ENCODE measurements around the gene DAPK1.

DAPK1 gene

DNA sequence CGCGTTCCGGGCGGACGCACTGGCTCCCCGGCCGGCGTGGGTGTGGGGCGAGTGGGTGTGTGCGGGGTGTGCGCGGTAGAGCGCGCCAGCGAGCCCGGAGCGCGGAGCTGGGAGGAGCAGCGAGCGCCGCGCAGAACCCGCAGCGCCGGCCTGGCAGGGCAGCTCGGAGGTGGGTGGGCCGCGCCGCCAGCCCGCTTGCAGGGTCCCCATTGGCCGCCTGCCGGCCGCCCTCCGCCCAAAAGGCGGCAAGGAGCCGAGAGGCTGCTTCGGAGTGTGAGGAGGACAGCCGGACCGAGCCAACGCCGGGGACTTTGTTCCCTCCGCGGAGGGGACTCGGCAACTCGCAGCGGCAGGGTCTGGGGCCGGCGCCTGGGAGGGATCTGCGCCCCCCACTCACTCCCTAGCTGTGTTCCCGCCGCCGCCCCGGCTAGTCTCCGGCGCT is at the start of gene DAPK1:
Gene DAPK1, plus strand, starts transcription at position 264 of the 442 bp plus-strand sequence. CDS start 1,211 bp downstream, outside the sequence.
- peak; percentile 23 for DNase-seq (ENCODE audit: low read depth)
- TF ChIP-seq, protein P1, sequence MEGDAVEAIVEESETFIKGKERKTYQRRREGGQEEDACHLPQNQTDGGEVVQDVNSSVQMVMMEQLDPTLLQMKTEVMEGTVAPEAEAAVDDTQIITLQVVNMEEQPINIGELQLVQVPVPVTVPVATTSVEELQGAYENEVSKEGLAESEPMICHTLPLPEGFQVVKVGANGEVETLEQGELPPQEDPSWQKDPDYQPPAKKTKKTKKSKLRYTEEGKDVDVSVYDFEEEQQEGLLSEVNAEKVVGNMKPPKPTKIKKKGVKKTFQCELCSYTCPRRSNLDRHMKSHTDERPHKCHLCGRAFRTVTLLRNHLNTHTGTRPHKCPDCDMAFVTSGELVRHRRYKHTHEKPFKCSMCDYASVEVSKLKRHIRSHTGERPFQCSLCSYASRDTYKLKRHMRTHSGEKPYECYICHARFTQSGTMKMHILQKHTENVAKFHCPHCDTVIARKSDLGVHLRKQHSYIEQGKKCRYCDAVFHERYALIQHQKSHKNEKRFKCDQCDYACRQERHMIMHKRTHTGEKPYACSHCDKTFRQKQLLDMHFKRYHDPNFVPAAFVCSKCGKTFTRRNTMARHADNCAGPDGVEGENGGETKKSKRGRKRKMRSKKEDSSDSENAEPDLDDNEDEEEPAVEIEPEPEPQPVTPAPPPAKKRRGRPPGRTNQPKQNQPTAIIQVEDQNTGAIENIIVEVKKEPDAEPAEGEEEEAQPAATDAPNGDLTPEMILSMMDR (IDR thresholded peaks at IDR 0.05; ENCODE audit: insufficient read depth, low read depth, low read length, missing control alignments) = no peak
- peak within 1 kb of the TSS; percentile 41 for H3K4me3 ChIP-seq (ENCODE audit: low read length)

DNA sequence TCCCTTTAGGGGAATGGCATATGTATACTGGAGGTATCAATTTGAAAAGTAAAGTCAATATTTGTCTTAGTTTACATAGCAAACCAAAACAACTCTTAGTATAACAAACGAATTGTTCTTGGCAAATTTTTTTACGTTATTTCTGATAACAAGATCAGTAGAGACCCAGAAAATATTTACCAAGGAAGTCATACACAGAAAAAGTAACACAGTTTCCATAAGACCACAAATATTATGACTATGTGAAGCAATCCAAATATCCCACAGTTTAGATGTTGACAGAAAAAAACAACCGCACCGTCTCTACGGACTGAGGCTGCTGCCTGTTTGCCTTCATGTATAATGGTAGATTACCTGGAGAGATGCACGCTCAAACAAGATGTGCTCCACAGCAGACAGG is 46.5 kb upstream of the DAPK1 start:
- no peak overlapping the region for H3K4me3 ChIP-seq (ENCODE audit: low read length)
- TF ChIP-seq, protein P1 (IDR thresholded peaks at IDR 0.05; ENCODE audit: insufficient read depth, low read depth, low read length, missing control alignments) = no peak
- DNase-seq (ENCODE audit: low read depth) = no peak

DNA sequence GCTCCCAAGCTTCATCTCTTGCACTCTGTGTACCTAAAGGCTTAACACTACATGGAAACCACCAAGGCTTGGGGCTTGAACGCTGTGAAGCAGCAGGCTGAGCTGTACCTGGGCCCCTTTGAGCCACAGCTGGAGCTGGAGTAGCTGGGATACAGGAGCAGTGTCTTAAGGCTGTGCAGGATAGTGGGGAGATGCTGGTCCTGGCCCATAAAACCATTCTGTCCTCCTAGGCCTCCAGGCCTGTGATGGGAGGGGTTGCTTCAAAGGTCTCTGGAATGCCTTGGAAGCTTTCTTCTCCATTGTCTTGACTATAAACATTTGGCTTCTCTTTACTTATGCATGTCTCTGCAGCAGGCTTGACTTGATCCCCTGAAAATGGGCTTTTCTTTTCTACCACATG is 42.3 kb upstream of the DAPK1 start:
- TF ChIP-seq, protein P1 (IDR thresholded peaks at IDR 0.05; ENCODE audit: insufficient read depth, low read depth, low read length, missing control alignments) = no peak
- DNase-seq (ENCODE audit: low read depth) = no peak
- H3K4me3 ChIP-seq (ENCODE audit: low read length) = no peak overlapping the region

DNA sequence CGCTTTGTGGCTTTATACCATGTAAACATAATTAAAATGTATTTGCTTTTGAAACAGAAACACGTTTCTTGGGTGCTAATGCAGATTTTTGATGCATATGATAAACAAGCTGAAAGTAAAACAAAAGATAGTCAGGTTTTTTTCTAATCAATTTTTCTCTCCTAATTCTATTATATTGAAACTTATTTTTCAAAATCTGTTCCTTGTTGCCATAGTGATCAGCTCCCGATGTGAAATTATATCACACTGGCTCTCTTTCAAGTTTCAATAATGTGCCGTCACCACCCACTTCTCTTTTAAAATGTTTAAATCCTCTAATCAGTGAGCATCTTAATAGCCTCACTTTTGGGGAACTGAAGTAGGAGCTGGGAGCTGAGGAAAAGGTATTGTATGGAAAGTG is 36.4 kb upstream of the DAPK1 start:
- TF ChIP-seq, protein P1 (IDR thresholded peaks at IDR 0.05; ENCODE audit: insufficient read depth, low read depth, low read length, missing control alignments) = no peak
- no peak for DNase-seq (ENCODE audit: low read depth)
- H3K4me3 ChIP-seq (ENCODE audit: low read length) = no peak overlapping the region

DNA sequence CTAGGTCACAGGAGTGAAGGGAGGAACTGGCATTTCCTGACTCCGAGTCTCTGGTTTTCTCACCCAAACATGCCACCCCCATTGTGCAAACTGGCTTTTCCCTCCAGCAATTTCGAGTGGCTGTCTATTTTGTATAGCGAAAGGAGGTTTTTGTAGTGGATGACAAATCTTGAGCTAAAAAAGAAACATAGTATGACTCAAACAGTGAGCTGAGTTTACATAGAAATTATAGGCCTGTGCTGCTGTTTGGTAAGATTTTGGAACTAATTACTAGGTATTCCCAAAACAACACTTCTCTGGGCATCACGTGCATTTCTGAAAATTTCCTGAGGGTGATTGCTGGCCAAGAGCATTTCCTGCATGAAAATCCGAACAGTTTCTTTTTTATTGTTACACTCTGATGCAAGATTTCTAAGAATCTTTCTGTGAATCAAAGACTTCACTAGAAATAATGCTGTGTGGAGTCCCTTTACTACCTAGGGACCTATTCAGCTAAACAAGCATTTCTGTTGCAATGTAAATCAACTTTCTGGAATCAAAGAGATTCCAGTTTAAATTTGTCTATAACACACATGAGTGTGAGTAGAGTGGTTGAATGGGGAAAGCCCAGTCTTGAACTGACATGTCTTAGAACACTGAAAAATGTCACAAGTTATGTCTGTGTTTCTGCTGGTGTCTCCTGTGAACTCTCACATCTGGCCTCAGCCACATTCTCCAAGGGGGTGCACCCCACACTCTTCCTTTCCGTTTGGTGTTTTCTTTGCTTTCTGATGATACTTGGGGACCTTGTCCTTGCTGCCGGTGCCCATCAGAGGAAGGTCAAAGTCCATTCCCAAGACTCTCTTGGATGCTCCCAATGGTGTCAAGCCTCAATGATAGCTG is 33.3 kb upstream of the DAPK1 start:
- DNase-seq (ENCODE audit: low read depth) = peak; percentile 26
- no peak overlapping the region for H3K4me3 ChIP-seq (ENCODE audit: low read length)
- TF ChIP-seq, protein P1 (IDR thresholded peaks at IDR 0.05; ENCODE audit: insufficient read depth, low read depth, low read length, missing control alignments) = no peak

DNA sequence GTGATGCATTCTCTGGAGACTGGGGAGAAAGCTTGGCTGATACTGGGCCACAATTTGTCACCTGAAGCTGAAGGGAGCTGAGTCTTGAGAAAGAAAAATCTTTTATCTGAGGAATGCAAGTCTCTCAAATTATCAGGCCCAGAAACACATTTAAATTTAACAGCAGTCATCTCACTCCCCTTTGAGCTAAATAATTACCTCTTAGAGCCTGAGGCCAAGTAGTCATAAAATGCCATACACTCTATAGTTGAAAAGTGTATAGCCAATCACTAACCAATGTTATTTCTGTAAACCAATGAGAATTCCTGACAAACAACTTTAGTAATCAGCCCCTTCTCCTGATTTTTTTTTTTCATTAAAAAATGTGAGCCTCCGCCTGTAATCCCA is 32.7 kb upstream of the DAPK1 start:
- DNase-seq (ENCODE audit: low read depth) = no peak
- no peak overlapping the region for H3K4me3 ChIP-seq (ENCODE audit: low read length)
- TF ChIP-seq, protein P1 (IDR thresholded peaks at IDR 0.05; ENCODE audit: insufficient read depth, low read depth, low read length, missing control alignments) = no peak

Measured in epithelial cell of esophagus (primary cell).